ENCODE results near the gene CDK14.

CDK14 gene

GRCh38 chr7:90869335-90869734, 273.2 kb downstream of the CDK14 start:
- no peaks in the 10 kb centered on the region for H3K36me3 ChIP-seq (ENCODE audit: control insufficient read depth, insufficient read depth, low read length)
- no peaks in the 10 kb centered on the region for H3K9me3 ChIP-seq (ENCODE audit: control insufficient read depth, insufficient read depth, low read length)
- no peaks in the 10 kb centered on the region for H3K4me1 ChIP-seq (ENCODE audit: control insufficient read depth, insufficient read depth, low read length)
- H3K27me3 ChIP-seq (ENCODE audit: control insufficient read depth, insufficient read depth, low read length): no peaks in the 10 kb centered on the region
- H3K9ac ChIP-seq (ENCODE audit: low read depth, low read length): no peak overlapping the region
- no peak overlapping the region for H3K4me3 ChIP-seq (ENCODE audit: low read depth, low read length)

GRCh38 chr7:90876701-90877100, 280.6 kb downstream of the CDK14 start:
- H3K4me1 ChIP-seq (ENCODE audit: control insufficient read depth, insufficient read depth, low read length): no peaks in the 10 kb centered on the region
- H3K9ac ChIP-seq (ENCODE audit: low read depth, low read length): no peak overlapping the region
- no peak overlapping the region for H3K4me3 ChIP-seq (ENCODE audit: low read depth, low read length)
- no peaks in the 10 kb centered on the region for H3K9me3 ChIP-seq (ENCODE audit: control insufficient read depth, insufficient read depth, low read length)
- H3K27me3 ChIP-seq (ENCODE audit: control insufficient read depth, insufficient read depth, low read length): no peaks in the 10 kb centered on the region
- no peaks in the 10 kb centered on the region for H3K36me3 ChIP-seq (ENCODE audit: control insufficient read depth, insufficient read depth, low read length)

DNA sequence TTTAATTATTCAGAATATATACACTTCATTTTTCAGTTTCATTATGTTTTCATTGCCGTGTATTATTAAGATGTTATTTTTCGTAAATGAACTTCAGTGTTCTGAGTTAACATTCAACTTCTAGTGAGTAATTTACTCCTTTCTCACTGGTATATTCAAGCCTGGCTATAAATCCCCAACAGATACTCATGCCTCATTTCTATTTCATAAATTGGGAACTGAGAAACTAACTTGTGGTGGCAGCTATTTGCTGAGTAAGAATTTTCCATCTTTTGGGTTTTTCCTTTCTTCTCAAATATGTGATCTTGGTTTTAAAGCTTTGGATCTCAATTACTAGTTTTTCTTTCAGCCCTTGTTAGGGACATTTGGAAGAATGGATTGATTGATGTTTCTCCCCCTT, 281.1 kb downstream of the CDK14 start:
- Histone ChIP-seq H3K4me3 (ENCODE audit: low read depth, low read length) (no peak overlapping the region), H3K27me3 (ENCODE audit: control insufficient read depth, insufficient read depth, low read length) (no peaks in the 10 kb centered on the region), H3K9me3 (ENCODE audit: control insufficient read depth, insufficient read depth, low read length) (no peaks in the 10 kb centered on the region), H3K36me3 (ENCODE audit: control insufficient read depth, insufficient read depth, low read length) (no peaks in the 10 kb centered on the region), H3K4me1 (ENCODE audit: control insufficient read depth, insufficient read depth, low read length) (no peaks in the 10 kb centered on the region), H3K9ac (ENCODE audit: low read depth, low read length) (no peak overlapping the region)

GRCh38 chr7:90879924-90880323, 283.8 kb downstream of the CDK14 start:
- Histone ChIP-seq H3K9me3 (ENCODE audit: control insufficient read depth, insufficient read depth, low read length) (no peaks in the 10 kb centered on the region), H3K4me1 (ENCODE audit: control insufficient read depth, insufficient read depth, low read length) (no peaks in the 10 kb centered on the region), H3K36me3 (ENCODE audit: control insufficient read depth, insufficient read depth, low read length) (no peaks in the 10 kb centered on the region), H3K27me3 (ENCODE audit: control insufficient read depth, insufficient read depth, low read length) (no peaks in the 10 kb centered on the region), H3K9ac (ENCODE audit: low read depth, low read length) (no peak overlapping the region), H3K4me3 (ENCODE audit: low read depth, low read length) (no peak overlapping the region)

DNA sequence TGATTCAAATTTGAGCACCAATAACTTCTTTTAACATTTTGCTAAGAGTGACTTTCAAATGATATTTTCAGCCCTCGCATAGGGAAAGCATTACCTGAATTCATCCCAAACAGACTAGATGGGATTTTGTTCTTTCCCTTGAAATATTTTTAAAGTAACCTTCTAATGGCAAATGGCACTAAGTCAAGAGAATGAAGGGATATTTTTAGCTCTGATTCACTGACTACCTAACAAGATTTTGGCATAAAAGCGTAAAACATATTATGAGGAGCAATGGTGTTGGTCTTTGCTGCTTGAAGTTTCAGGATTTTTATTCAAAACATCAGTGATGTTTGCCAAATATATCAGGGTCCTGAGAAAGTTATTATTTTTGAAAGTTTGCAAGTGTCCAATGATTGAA, 290.3 kb downstream of the CDK14 start:
- H3K4me3 ChIP-seq (ENCODE audit: low read depth, low read length): no peak overlapping the region
- H3K9me3 ChIP-seq (ENCODE audit: control insufficient read depth, insufficient read depth, low read length): no peaks in the 10 kb centered on the region
- H3K36me3 ChIP-seq (ENCODE audit: control insufficient read depth, insufficient read depth, low read length): no peaks in the 10 kb centered on the region

DNA sequence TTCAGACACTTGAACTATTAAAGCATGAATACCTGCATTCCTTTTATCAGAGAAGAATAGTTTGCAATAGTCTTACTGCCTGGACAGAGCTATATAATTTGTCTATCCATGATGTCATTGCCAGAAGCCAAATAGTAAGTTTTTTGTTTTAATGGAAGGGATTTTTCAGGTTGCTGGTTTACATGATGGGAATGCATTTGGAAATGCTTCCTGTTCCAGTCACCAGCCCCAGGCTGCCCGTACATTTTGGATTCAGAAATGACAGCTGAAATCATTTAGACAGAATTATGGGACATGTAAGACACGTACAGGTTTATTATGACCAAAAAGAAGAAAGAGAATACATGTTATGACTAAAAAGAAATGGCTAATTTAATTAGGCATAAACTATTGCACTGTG, 293.1 kb downstream of the CDK14 start:
- no peaks in the 10 kb centered on the region for H3K27me3 ChIP-seq (ENCODE audit: control insufficient read depth, insufficient read depth, low read length)
- no peaks in the 10 kb centered on the region for H3K4me1 ChIP-seq (ENCODE audit: control insufficient read depth, insufficient read depth, low read length)
- no peak overlapping the region for H3K9ac ChIP-seq (ENCODE audit: low read depth, low read length)
- no peak overlapping the region for H3K4me3 ChIP-seq (ENCODE audit: low read depth, low read length)
- no peaks in the 10 kb centered on the region for H3K36me3 ChIP-seq (ENCODE audit: control insufficient read depth, insufficient read depth, low read length)
- no peaks in the 10 kb centered on the region for H3K9me3 ChIP-seq (ENCODE audit: control insufficient read depth, insufficient read depth, low read length)

More for the DNA sequence above, 290.3 kb downstream of the CDK14 start:
- H3K27me3 ChIP-seq (ENCODE audit: control insufficient read depth, insufficient read depth, low read length): no peaks in the 10 kb centered on the region
- H3K9ac ChIP-seq (ENCODE audit: low read depth, low read length): no peak overlapping the region
- H3K4me1 ChIP-seq (ENCODE audit: control insufficient read depth, insufficient read depth, low read length): no peaks in the 10 kb centered on the region

- Histone ChIP-seq H3K4me1 (ENCODE audit: control insufficient read depth, insufficient read depth, low read length) (no peaks in the 10 kb centered on the region), H3K9ac (ENCODE audit: low read depth, low read length) (no peak overlapping the region), H3K4me3 (ENCODE audit: low read depth, low read length) (no peak overlapping the region)
These were observed 293.5 kb downstream of the CDK14 start for GRCh38 chr7:90889644-90890043.

GRCh38 chr7:90891529-90891928, 295.4 kb downstream of the CDK14 start:
- Histone ChIP-seq H3K36me3 (ENCODE audit: control insufficient read depth, insufficient read depth, low read length) (no peaks in the 10 kb centered on the region), H3K9me3 (ENCODE audit: control insufficient read depth, insufficient read depth, low read length) (no peaks in the 10 kb centered on the region), H3K4me3 (ENCODE audit: low read depth, low read length) (no peak overlapping the region), H3K4me1 (ENCODE audit: control insufficient read depth, insufficient read depth, low read length) (no peaks in the 10 kb centered on the region), H3K27me3 (ENCODE audit: control insufficient read depth, insufficient read depth, low read length) (no peaks in the 10 kb centered on the region), H3K9ac (ENCODE audit: low read depth, low read length) (no peak overlapping the region)

More at GRCh38 chr7:90889644-90890043, 293.5 kb downstream of the CDK14 start:
- no peaks in the 10 kb centered on the region for H3K36me3 ChIP-seq (ENCODE audit: control insufficient read depth, insufficient read depth, low read length)
- H3K9me3 ChIP-seq (ENCODE audit: control insufficient read depth, insufficient read depth, low read length): no peaks in the 10 kb centered on the region
- no peaks in the 10 kb centered on the region for H3K27me3 ChIP-seq (ENCODE audit: control insufficient read depth, insufficient read depth, low read length)

DNA sequence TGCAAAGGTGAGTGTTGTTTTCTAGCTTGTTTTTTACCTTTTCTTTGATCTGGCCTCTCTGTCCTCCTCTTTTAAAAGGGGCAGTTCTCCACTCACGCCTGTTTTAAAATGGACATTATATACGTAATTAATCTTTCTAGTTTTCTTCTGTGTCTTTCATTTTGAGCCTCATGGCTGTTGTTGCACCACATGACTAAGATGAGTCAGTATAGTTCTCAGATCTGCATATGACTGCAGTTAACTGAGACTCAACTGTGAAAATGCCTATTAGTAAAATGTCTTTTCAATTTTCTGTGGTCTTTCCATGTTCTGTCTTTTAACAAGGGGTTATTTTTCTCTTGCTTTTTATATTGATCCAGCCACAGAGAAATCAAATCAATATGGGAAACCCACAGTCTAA, 296.1 kb downstream of the CDK14 start:
- no peaks in the 10 kb centered on the region for H3K36me3 ChIP-seq (ENCODE audit: control insufficient read depth, insufficient read depth, low read length)

DNA sequence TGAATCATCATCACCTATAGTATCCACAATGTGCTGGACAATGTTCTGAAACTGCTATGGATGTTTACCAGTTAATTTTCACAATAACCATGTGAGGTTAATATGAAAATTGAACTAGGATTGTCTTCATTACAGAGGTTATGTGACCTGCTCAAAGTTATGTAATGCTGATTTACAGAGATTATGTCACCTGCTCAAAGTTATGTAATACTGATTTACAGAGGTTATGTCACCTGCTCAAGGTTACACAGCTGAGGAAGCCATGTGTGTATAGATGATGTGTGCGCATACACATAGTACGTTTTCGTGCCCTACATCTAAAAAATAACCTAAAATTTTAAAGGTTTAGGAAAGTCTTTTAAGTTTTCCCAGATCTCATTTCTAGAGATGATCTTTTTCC, 298.0 kb downstream of the CDK14 start:
- H3K9ac ChIP-seq (ENCODE audit: low read depth, low read length): no peak overlapping the region
- no peak overlapping the region for H3K4me3 ChIP-seq (ENCODE audit: low read depth, low read length)
- H3K27me3 ChIP-seq (ENCODE audit: control insufficient read depth, insufficient read depth, low read length): no peaks in the 10 kb centered on the region
- no peaks in the 10 kb centered on the region for H3K9me3 ChIP-seq (ENCODE audit: control insufficient read depth, insufficient read depth, low read length)
- H3K36me3 ChIP-seq (ENCODE audit: control insufficient read depth, insufficient read depth, low read length): no peaks in the 10 kb centered on the region
- no peaks in the 10 kb centered on the region for H3K4me1 ChIP-seq (ENCODE audit: control insufficient read depth, insufficient read depth, low read length)

More for the DNA sequence above, 296.1 kb downstream of the CDK14 start:
- Histone ChIP-seq H3K9ac (ENCODE audit: low read depth, low read length) (no peak overlapping the region), H3K4me3 (ENCODE audit: low read depth, low read length) (no peak overlapping the region), H3K27me3 (ENCODE audit: control insufficient read depth, insufficient read depth, low read length) (no peaks in the 10 kb centered on the region), H3K9me3 (ENCODE audit: control insufficient read depth, insufficient read depth, low read length) (no peaks in the 10 kb centered on the region), H3K4me1 (ENCODE audit: control insufficient read depth, insufficient read depth, low read length) (no peaks in the 10 kb centered on the region)

- H3K9ac ChIP-seq (ENCODE audit: low read depth, low read length): no peak overlapping the region
- H3K4me3 ChIP-seq (ENCODE audit: low read depth, low read length): no peak overlapping the region
- no peaks in the 10 kb centered on the region for H3K27me3 ChIP-seq (ENCODE audit: control insufficient read depth, insufficient read depth, low read length)
- no peaks in the 10 kb centered on the region for H3K9me3 ChIP-seq (ENCODE audit: control insufficient read depth, insufficient read depth, low read length)
- H3K4me1 ChIP-seq (ENCODE audit: control insufficient read depth, insufficient read depth, low read length): no peaks in the 10 kb centered on the region
- H3K36me3 ChIP-seq (ENCODE audit: control insufficient read depth, insufficient read depth, low read length): no peaks in the 10 kb centered on the region
These were observed 300.3 kb downstream of the CDK14 start for GRCh38 chr7:90896458-90896857.

GRCh38 chr7:90897961-90898469, 301.9 kb downstream of the CDK14 start:
- no peaks in the 10 kb centered on the region for H3K9me3 ChIP-seq (ENCODE audit: control insufficient read depth, insufficient read depth, low read length)
- H3K4me1 ChIP-seq (ENCODE audit: control insufficient read depth, insufficient read depth, low read length): no peaks in the 10 kb centered on the region
- no peaks in the 10 kb centered on the region for H3K36me3 ChIP-seq (ENCODE audit: control insufficient read depth, insufficient read depth, low read length)
- H3K27me3 ChIP-seq (ENCODE audit: control insufficient read depth, insufficient read depth, low read length): no peaks in the 10 kb centered on the region
- H3K4me3 ChIP-seq (ENCODE audit: low read depth, low read length): no peak overlapping the region
- no peak overlapping the region for H3K9ac ChIP-seq (ENCODE audit: low read depth, low read length)

All from iPS-15b (cell line).